GM18861 (cell line): ENCODE measurements around the gene SAE1.
"Not testable (repeated sequence)": the region's sequence is repeated elsewhere in the genome, so short reads cannot be mapped to it uniquely, and the experiment has no call there.

Experiments
- ATAC-seq: cut with Tn5 transposase; IDR thresholded peaks from one replicate; pipeline ENCODE4 v1.9.1; 2021; ENCODE audit not compliant: unreplicated experiment

Gene SAE1

GRCh38 chr19:47125669-47125938 is 5.0 kb upstream of the SAE1 start:
- ATAC-seq: no peak

- ATAC-seq: no peak
Observed at GRCh38 chr19:47129579-47129978, 1.1 kb upstream of the SAE1 start.

- ATAC-seq: no peak
Observed at GRCh38 chr19:47130120-47130588, 481 bp upstream of the SAE1 start.

GRCh38 chr19:47132194-47132852 is 1.7 kb downstream of the SAE1 start:
- ATAC-seq: no peak

GRCh38 chr19:47133021-47133471 is 2.4 kb downstream of the SAE1 start:
- no peak for ATAC-seq

- ATAC-seq: no peak
Observed at GRCh38 chr19:47134545-47134944, 3.9 kb downstream of the SAE1 start.

GRCh38 chr19:47135156-47135555 is 4.5 kb downstream of the SAE1 start:
- no peak for ATAC-seq

- not testable (repeated sequence) for ATAC-seq
Observed at GRCh38 chr19:47141252-47141651, 10.6 kb downstream of the SAE1 start.

GRCh38 chr19:47141695-47142094 is 11.1 kb downstream of the SAE1 start:
- ATAC-seq: no peak

- ATAC-seq: no peak
Observed at GRCh38 chr19:47142779-47143178, 12.1 kb downstream of the SAE1 start.

- ATAC-seq: no peak
Observed at GRCh38 chr19:47143322-47144073, 12.9 kb downstream of the SAE1 start.

- ATAC-seq: no peak
Observed at GRCh38 chr19:47144630-47145029, 14.0 kb downstream of the SAE1 start.

- ATAC-seq: no peak
Observed at GRCh38 chr19:47145639-47146486, 15.2 kb downstream of the SAE1 start.

- no peak for ATAC-seq
Observed at GRCh38 chr19:47146920-47147319, 16.3 kb downstream of the SAE1 start.

GRCh38 chr19:47151627-47152026 is 21.0 kb downstream of the SAE1 start:
- ATAC-seq: no peak

GRCh38 chr19:47152205-47152604 is 21.6 kb downstream of the SAE1 start:
- no peak for ATAC-seq

- no peak for ATAC-seq
Observed at GRCh38 chr19:47152632-47153031, 22.0 kb downstream of the SAE1 start.

- no peak for ATAC-seq
Observed at GRCh38 chr19:47153266-47153665, 22.6 kb downstream of the SAE1 start.

GRCh38 chr19:47155148-47155547 is 24.5 kb downstream of the SAE1 start:
- ATAC-seq: no peak

- ATAC-seq: no peak
Observed at GRCh38 chr19:47156861-47157430, 26.3 kb downstream of the SAE1 start.
